LNCAP (cell line): Measurements from ENCODE around the gene SLC15A1.

Experiments used
- TF ChIP-seq, protein P1 (sequence below): fragments of 450-650 bp; IDR thresholded peaks from 2 replicates; pipeline ENCODE4 v1.5.1; 2017; ENCODE audit warnings: mild to moderate bottlenecking

The SLC15A1 gene

GRCh38 chr13:98730441-98730840, 22.0 kb downstream of the SLC15A1 start:
- TF ChIP-seq, protein P1, sequence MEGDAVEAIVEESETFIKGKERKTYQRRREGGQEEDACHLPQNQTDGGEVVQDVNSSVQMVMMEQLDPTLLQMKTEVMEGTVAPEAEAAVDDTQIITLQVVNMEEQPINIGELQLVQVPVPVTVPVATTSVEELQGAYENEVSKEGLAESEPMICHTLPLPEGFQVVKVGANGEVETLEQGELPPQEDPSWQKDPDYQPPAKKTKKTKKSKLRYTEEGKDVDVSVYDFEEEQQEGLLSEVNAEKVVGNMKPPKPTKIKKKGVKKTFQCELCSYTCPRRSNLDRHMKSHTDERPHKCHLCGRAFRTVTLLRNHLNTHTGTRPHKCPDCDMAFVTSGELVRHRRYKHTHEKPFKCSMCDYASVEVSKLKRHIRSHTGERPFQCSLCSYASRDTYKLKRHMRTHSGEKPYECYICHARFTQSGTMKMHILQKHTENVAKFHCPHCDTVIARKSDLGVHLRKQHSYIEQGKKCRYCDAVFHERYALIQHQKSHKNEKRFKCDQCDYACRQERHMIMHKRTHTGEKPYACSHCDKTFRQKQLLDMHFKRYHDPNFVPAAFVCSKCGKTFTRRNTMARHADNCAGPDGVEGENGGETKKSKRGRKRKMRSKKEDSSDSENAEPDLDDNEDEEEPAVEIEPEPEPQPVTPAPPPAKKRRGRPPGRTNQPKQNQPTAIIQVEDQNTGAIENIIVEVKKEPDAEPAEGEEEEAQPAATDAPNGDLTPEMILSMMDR: no peak

GRCh38 chr13:98729658-98730057, 22.8 kb downstream of the SLC15A1 start:
- TF ChIP-seq, protein P1: no peak

DNA sequence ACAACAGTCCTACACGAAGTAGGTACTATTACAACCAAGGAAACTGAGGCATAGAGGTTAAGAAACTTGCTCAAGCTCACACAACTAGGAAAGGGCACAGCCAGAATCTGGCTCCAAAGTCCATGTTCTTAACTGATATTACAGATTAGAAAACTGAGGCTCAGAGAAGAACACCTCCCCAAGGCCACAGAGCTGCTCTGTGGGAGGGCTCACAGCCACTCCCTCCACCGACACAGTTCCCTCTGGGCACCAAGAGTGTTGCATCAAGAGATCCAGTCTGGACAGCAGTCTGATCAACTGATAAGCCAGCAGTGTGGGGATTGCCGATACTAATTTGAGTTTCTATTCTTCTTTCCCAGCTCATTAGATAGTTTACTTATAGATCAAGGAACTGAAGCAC, 29.5 kb downstream of the SLC15A1 start:
- TF ChIP-seq, protein P1: no peak

DNA sequence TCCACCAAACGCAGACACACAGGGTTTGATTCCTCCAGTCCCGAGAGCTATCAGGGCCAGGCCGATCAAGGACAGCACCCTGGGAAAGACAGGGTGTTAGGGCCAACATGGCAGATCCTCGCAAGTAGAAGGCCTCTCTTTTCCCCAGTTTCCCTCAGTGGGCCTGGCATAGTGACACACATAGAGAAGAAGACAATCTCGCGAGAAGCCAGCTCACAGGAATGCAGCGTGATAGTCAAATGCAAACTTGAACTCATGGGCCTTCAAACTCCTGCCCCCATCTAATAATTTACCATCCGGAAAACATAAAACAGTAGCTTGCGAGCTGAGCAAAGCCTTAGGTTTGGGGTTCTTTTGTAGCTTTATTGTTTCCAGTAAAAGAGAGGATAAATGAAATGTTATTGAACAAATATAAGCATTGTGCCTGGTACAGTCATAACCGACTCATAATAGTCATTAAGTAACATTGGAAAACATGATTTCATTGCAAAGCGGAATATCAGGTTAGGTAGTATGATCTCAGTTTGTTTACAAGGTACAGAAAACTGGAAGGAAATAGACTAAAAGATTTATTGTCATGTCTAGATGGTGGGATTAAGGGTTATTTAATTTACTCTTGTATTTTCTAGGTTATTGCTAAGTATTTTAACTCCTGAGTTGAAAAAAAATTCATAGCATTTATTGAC, 30.5 kb downstream of the SLC15A1 start:
- TF ChIP-seq, protein P1: no peak

DNA sequence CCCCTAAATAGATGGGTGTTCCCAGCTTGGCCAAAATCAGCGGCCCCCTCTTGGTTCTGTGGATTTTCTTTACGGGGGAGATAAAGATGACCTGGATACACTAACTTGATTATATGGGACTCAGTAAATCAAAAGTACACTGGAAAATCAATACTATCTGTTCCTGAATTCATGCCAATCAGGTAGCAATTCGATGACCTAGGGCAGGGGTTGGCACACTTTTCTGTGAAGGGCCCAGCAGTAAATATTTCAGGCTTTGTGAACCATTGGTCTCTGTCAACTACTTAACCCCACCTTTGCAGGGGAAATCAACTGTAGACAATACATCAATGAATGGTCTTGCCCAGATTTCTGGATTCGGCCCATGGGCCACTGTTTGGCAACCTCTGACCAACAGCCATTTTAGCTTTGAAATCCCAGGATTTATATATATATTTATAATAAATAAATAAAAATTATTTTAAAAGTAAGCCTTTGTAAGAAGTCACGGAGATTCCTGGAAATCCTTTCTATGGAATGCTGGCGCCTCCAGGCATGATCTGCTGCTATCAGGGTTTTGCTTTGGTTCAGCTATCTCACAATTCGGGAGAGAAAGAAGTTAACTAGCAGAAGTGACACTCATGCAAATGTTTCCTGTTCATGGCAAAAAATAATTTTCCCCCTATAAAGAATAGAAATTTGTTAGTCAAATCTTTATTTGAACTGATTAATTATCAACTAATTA, 32.8 kb downstream of the SLC15A1 start:
- TF ChIP-seq, protein P1: no peak

- TF ChIP-seq, protein P1: no peak
Observed at GRCh38 chr13:98717891-98718290, 34.6 kb downstream of the SLC15A1 start.

- TF ChIP-seq, protein P1: no peak
Observed at GRCh38 chr13:98717256-98717655, 35.2 kb downstream of the SLC15A1 start.
